Activated CD8-positive, alpha-beta T cell treated with anti-CD3 and anti-CD28 coated beads for 36 hours (primary cell): Measurements from ENCODE around the gene LIN28B. TPM values are rescaled to one million over a fixed set of nuclear protein-coding genes. Genes with fewer than 3 reads are reported as not detected.

Experiments
- ATAC-seq: fragments of 200-7000 bp; cut with Tn5 transposase; one replicate; pipeline ENCODE4 v1.10.0; 2021; ENCODE audit warnings: mild to moderate bottlenecking, moderate library complexity
- CTCF ChIA-PET: fragments of 350-600 bp; sonication (Branson Sonifier 250); formaldehyde crosslinking; loops from one replicate; lab custom pipeline; 2021; ENCODE audit warnings: antibody characterized with exemption; lab: Charles Lee
- POLR2A ChIA-PET: fragments of 350-600 bp; sonication (Branson Sonifier 250); formaldehyde crosslinking; loops from one replicate; lab custom pipeline; 2021; ENCODE audit warnings: antibody characterized with exemption; lab: Charles Lee
- DNase-seq: peaks from one replicate; pipeline ENCODE4 v3.0.0-alpha.2; 2020
- H3K27ac Mint-ChIP-seq: one replicate; pipeline ENCODE4 v1.8.0; 2021; ENCODE audit warnings: mild to moderate bottlenecking, mixed read lengths
- H3K27me3 Mint-ChIP-seq: one replicate; pipeline ENCODE4 v1.8.0; 2021; ENCODE audit warnings: mixed read lengths
- H3K36me3 Mint-ChIP-seq: one replicate; pipeline ENCODE4 v1.8.0; 2021; ENCODE audit warnings: low read depth, mixed read lengths
- H3K4me1 Mint-ChIP-seq: one replicate; pipeline ENCODE4 v1.8.0; 2021; ENCODE audit warnings: low read depth, mixed read lengths
- H3K4me3 Mint-ChIP-seq: one replicate; pipeline ENCODE4 v1.8.0; 2021; ENCODE audit warnings: mild to moderate bottlenecking, moderate library complexity, mixed read lengths
- H3K9me3 Mint-ChIP-seq: one replicate; pipeline ENCODE4 v1.8.0; 2021; ENCODE audit warnings: mixed read lengths
- CTCF ChIP-seq: fragments of 200-600 bp; IDR thresholded peaks from one replicate; pipeline ENCODE4 v1.8.0; 2022; ENCODE audit warnings: antibody characterized with exemption, mild to moderate bottlenecking
- intact Hi-C: fragments of 100-400 bp; cut with micrococcal nuclease; formaldehyde crosslinking; loops from one replicate; pipeline ENCODE4 v1.10.0; 2022
- total RNA-seq, 2 experiments: library from RNA; stranded (reverse); gene quantifications; one replicate each; pipeline ENCODE4 v1.2.3, GENCODE V29; 2021

LIN28B gene
- total RNA-seq, 2 experiments from 2014 or later = not detected

GRCh38 chr6:105024803-105025202 lies 67.9 kb downstream of the LIN28B start:
- TF ChIP-seq CTCF = no peak
- ATAC-seq (no peak), DNase-seq (no peak)
- intact Hi-C loops = no loop called here
- Mint-ChIP-seq H3K36me3 (no peaks in the 10 kb centered on the region), H3K9me3 (no peaks in the 10 kb centered on the region), H3K27me3 (peaks cover 11% of the 10 kb centered on the region), H3K4me3 (no peak overlapping the region), H3K4me1 (no peaks in the 10 kb centered on the region), H3K27ac (no peak overlapping the region)
- POLR2A ChIA-PET = no interaction called here
- CTCF ChIA-PET = no interaction called here

- ChIA-PET POLR2A (no interaction called here), CTCF (no interaction called here)
- H3K27ac Mint-ChIP-seq = no peak overlapping the region
- DNase-seq (no peak), ATAC-seq (no peak)
- no peaks in the 10 kb centered on the region for H3K4me1 Mint-ChIP-seq
- no peaks in the 10 kb centered on the region for H3K9me3 Mint-ChIP-seq
- intact Hi-C loops = no loop called here
- peaks cover 2% of the 10 kb centered on the region for H3K27me3 Mint-ChIP-seq
- no peaks in the 10 kb centered on the region for H3K36me3 Mint-ChIP-seq
- no peak overlapping the region for H3K4me3 Mint-ChIP-seq
- TF ChIP-seq CTCF = no peak
Observed at GRCh38 chr6:105028898-105029297, 72.0 kb downstream of the LIN28B start.

- no peak for DNase-seq
- no peaks in the 10 kb centered on the region for H3K9me3 Mint-ChIP-seq
- ChIA-PET CTCF (no interaction called here), POLR2A (no interaction called here)
- intact Hi-C loops = no loop called here
- no peak overlapping the region for H3K4me3 Mint-ChIP-seq
- no peaks in the 10 kb centered on the region for H3K36me3 Mint-ChIP-seq
- no peak for ATAC-seq
- no peak for TF ChIP-seq CTCF
- H3K27me3 Mint-ChIP-seq = peaks cover 4% of the 10 kb centered on the region
- H3K4me1 Mint-ChIP-seq = no peaks in the 10 kb centered on the region
- no peak overlapping the region for H3K27ac Mint-ChIP-seq
Observed at GRCh38 chr6:105029581-105029980, 72.7 kb downstream of the LIN28B start.

- POLR2A ChIA-PET = no interaction called here
- CTCF ChIA-PET = no interaction called here
- ATAC-seq (no peak), DNase-seq (no peak)
- H3K4me3 Mint-ChIP-seq = no peak overlapping the region
- no peak for TF ChIP-seq CTCF
- H3K27ac Mint-ChIP-seq = no peak overlapping the region
- H3K27me3 Mint-ChIP-seq = peaks cover 8% of the 10 kb centered on the region
- intact Hi-C loops = no loop called here
- no peaks in the 10 kb centered on the region for H3K36me3 Mint-ChIP-seq
- no peaks in the 10 kb centered on the region for H3K4me1 Mint-ChIP-seq
- no peaks in the 10 kb centered on the region for H3K9me3 Mint-ChIP-seq
Observed at GRCh38 chr6:105034470-105034869, 77.6 kb downstream of the LIN28B start.

GRCh38 chr6:105035299-105035698 lies 78.4 kb downstream of the LIN28B start:
- POLR2A ChIA-PET = no interaction called here
- ATAC-seq (no peak), DNase-seq (no peak)
- H3K36me3 Mint-ChIP-seq = no peaks in the 10 kb centered on the region
- no peaks in the 10 kb centered on the region for H3K4me1 Mint-ChIP-seq
- no peak for TF ChIP-seq CTCF
- H3K9me3 Mint-ChIP-seq = no peaks in the 10 kb centered on the region
- CTCF ChIA-PET = no interaction called here
- H3K27me3 Mint-ChIP-seq = peaks cover 8% of the 10 kb centered on the region
- intact Hi-C loops = no loop called here
- no peak overlapping the region for H3K27ac Mint-ChIP-seq
- H3K4me3 Mint-ChIP-seq = no peak overlapping the region
